Mucosa of rectum (tissue), 2 donors: ENCODE data around the gene RASSF3.

Source experiments
- H3K27ac ChIP-seq, 2 donors: one replicate each; pipeline ENCODE4 v1.7.0; 2013; ENCODE audit warnings: inconsistent platforms in 2 of 2, low read depth in 2 of 2, low read length in 2 of 2
- H3K27me3 ChIP-seq, 2 donors: one replicate each; pipeline ENCODE4 v1.7.0; 2013; ENCODE audit warnings: low read length in 2 of 2; ENCODE audit not compliant: control insufficient read depth in 2 of 2, insufficient read depth in 2 of 2
- H3K36me3 ChIP-seq, 2 donors: one replicate each; pipeline ENCODE4 v1.7.0; 2013; ENCODE audit warnings: low read length in 2 of 2; ENCODE audit not compliant: control insufficient read depth in 2 of 2, insufficient read depth in 2 of 2
- H3K4me1 ChIP-seq, 2 donors: one replicate each; pipeline ENCODE4 v1.7.0; 2013; ENCODE audit warnings: low read length in 2 of 2, mild to moderate bottlenecking in 1 of 2; ENCODE audit not compliant: control insufficient read depth in 2 of 2, insufficient read depth in 2 of 2
- H3K4me3 ChIP-seq, 2 donors: one replicate each; pipeline ENCODE4 v1.7.0; 2013; ENCODE audit warnings: low read length in 2 of 2
- H3K9ac ChIP-seq, 2 donors: one replicate each; pipeline ENCODE4 v1.7.0; 2013; ENCODE audit warnings: low read length in 2 of 2, low read depth in 1 of 2, mild to moderate bottlenecking in 1 of 2
- H3K9me3 ChIP-seq, 2 donors: one replicate each; pipeline ENCODE4 v1.7.0; 2013; ENCODE audit warnings: low read length in 2 of 2; ENCODE audit not compliant: control insufficient read depth in 2 of 2
- donor health status: healthy.
- donor health status: Normal muscosa, but diverticular disease.

Gene RASSF3

DNA sequence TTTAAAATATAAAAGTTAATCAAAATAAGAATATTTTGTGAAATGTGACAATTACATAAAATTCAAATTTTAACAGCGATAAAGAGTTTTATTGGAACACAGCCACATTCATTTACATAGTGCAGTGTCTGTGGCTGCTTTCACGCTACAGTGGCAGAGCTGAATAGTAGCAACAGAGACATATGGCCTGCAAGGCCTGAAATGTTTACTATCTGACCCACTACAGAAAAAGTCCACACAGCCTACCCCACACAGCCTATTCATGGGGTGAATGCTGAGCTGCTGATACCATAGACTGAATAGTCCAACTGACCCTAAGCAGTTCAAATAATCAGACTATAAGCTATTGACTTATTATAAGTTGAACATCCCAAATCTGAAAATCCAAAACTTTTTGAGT, 135.7 kb downstream of the RASSF3 start:
- H3K27ac ChIP-seq = no peak overlapping the region

DNA sequence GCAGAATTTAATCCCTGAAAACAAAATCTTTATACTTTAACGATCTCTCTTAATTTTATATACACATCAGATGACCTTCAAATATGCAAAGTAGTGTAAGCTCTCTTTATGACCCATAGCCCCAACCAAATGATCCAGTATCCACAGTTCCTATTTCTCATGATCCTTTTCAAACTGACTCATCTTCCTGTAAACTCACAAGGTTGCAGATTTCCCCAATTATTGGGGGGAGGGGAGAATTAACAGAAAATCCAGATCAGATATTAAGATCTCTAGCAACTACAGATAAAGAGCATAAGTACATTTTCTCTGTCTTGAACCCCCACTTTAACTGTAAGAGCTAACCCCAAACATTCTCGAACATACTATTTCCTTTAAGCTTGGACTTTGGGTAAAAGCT, 136.4 kb downstream of the RASSF3 start:
- no peak overlapping the region for H3K27ac ChIP-seq

More for the DNA sequence above, 135.7 kb downstream of the RASSF3 start:
- H3K4me1 ChIP-seq = peaks cover 6% of the 10 kb centered on the region in 2 donors
- no peaks in the 10 kb centered on the region for H3K27me3 ChIP-seq
- no peaks in the 10 kb centered on the region for H3K9me3 ChIP-seq
- H3K9ac ChIP-seq = no peak overlapping the region
- H3K4me3 ChIP-seq = no peak overlapping the region
- H3K36me3 ChIP-seq = peaks cover 22 to 29% of the 10 kb centered on the region in 2 donors

More for the DNA sequence above, 136.4 kb downstream of the RASSF3 start:
- peaks cover 22 to 31% of the 10 kb centered on the region in 2 donors for H3K36me3 ChIP-seq
- H3K9ac ChIP-seq = no peak overlapping the region
- H3K4me1 ChIP-seq = peaks cover 6% of the 10 kb centered on the region in 2 donors
- no peaks in the 10 kb centered on the region for H3K27me3 ChIP-seq
- no peaks in the 10 kb centered on the region for H3K9me3 ChIP-seq
- no peak overlapping the region for H3K4me3 ChIP-seq
